DND-41 (cell line): ENCODE data around the gene GIT1.

ENCODE experiments used
- EZH2 ChIP-seq: IDR thresholded peaks from 3 replicates; pipeline ENCODE4 v1.6.1; 2012; ENCODE audit warnings: borderline replicate concordance, low read depth, mild to moderate bottlenecking, moderate library complexity, low read length, inconsistent platforms; ENCODE audit not compliant: severe bottlenecking
- TF ChIP-seq, protein P1 (sequence below): IDR thresholded peaks from 2 replicates; pipeline ENCODE4 v1.5.1; 2012; ENCODE audit warnings: borderline replicate concordance, low read length, moderate library complexity, mild to moderate bottlenecking; ENCODE audit not compliant: poor library complexity, severe bottlenecking; ENCODE audit errors: extremely low read depth

DNA sequence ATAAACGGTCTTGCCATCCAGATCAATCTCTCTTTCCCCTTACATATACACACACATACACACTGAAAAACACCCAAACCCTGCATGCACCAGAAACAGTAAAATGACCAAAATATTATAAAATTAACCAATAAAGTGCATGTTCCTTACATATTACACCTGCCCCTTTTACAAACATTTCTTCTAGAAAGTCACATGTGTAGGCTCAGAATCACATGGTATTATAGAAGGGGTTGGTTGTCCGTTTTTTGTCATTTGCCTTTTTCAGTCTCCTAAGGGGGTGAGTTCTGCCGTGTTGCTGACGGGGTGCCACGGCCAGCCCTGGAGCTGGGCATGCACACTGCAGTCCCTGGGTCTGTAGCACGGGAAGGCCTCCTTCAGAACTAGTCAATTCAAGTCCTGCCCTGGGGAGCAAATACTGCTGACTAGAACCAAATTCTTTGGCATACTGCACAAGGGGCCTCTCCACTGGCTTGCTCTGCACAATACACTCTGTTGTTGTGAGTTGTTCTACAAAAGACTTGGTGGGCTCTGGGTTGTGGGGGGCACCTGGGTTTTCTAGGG is 41.3 kb upstream of the GIT1 start:
- TF ChIP-seq EZH2, result no peak
- TF ChIP-seq, protein P1, sequence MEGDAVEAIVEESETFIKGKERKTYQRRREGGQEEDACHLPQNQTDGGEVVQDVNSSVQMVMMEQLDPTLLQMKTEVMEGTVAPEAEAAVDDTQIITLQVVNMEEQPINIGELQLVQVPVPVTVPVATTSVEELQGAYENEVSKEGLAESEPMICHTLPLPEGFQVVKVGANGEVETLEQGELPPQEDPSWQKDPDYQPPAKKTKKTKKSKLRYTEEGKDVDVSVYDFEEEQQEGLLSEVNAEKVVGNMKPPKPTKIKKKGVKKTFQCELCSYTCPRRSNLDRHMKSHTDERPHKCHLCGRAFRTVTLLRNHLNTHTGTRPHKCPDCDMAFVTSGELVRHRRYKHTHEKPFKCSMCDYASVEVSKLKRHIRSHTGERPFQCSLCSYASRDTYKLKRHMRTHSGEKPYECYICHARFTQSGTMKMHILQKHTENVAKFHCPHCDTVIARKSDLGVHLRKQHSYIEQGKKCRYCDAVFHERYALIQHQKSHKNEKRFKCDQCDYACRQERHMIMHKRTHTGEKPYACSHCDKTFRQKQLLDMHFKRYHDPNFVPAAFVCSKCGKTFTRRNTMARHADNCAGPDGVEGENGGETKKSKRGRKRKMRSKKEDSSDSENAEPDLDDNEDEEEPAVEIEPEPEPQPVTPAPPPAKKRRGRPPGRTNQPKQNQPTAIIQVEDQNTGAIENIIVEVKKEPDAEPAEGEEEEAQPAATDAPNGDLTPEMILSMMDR, result no peak
